ENCODE data around the gene EYA2.
"Not testable (repeated sequence)": the region's sequence is repeated elsewhere in the genome, so short reads cannot be mapped to it uniquely, and the experiment has no call there.

The EYA2 gene

DNA sequence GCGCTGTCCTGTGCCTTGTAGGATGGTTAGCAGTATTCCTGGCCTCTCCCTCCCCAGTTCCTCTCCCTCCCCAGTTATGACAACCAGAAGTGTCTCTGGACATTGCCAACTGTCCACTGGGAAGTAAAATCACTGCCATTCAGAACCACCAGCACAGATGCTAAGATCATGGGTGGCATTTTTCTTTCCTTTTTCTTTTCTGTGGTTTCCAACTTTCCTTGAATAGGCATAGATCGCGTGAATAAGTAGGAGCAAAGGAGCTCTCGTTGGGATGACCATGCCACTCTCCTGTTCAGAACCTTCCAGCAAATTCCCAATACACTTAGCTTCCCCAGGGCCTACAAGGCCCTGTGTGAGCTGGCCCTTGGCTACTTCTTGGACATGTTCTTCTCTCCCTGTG, 59.0 kb downstream of the EYA2 start:
- DNase-seq (ENCODE audit: low read depth): no peak

DNA sequence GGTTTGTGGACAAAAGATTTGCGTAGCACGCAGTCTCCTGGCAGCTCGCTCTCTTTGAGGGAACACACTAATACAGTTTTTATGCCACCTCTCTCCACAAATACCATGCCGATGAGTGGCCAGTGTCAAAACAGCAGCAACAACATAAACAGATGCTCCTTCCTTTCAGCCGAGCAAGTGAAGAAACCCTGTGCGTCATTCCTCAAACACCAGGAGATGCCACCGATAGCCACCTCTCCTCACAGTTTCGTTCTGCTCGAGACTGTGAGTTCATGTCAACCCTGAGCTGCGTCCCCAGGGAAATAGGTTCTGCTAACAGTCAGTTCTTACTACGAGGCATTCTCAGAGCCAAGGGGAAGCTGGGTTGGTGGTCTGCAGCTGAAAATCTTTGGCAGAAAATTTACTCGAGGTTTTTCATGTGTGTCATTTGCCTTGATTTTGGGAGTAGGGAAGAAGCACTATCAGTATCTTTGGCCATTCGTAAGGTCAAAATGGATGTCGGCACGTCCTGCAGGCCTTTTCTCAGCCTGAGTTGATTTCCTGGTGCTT, 59.9 kb downstream of the EYA2 start:
- peak; percentile 77 for DNase-seq (ENCODE audit: low read depth)

DNA sequence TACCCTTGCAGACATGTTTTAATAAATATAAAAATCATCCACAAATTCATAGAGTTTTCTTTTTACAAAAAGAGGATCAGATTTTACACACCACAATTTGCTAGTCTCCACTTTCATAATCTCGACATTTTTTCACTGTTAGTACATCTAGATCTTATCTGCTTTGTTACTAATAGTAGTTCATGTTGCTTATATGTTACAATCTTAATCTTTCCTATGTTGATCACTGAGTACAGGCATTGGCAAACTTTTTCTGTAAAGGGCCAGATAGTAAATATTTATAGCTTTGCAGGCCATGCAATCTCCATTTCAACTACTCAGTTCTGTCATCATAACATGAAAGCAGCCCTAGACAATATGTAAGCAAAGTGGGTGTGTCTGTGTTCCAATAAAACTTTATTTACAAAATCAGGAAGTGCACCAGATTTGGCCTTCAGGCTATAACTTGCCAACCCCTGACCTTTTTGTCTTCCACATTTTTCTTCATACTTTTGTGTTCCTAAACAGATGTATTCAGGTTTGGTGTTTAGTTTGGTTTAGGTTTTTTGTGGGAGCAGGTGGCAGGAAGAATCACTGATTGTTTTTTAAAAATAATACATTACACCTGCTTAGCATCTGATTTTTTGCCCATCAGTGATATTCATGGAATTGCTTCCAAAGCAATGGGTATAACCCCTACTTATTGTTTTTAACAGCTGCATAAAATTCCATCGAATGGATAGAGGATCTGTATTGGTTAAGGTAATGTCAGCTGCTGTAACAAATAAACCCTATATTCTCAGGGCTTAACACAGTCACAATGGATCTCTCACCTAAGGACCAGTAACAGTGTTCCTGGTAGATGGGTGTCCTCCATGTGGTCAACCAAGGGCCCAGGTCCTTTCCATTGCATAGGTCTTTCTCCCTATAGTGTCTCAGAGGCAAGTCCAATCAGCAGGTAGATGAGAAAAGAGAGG, 61.2 kb downstream of the EYA2 start:
- no peak for DNase-seq (ENCODE audit: low read depth)

DNA sequence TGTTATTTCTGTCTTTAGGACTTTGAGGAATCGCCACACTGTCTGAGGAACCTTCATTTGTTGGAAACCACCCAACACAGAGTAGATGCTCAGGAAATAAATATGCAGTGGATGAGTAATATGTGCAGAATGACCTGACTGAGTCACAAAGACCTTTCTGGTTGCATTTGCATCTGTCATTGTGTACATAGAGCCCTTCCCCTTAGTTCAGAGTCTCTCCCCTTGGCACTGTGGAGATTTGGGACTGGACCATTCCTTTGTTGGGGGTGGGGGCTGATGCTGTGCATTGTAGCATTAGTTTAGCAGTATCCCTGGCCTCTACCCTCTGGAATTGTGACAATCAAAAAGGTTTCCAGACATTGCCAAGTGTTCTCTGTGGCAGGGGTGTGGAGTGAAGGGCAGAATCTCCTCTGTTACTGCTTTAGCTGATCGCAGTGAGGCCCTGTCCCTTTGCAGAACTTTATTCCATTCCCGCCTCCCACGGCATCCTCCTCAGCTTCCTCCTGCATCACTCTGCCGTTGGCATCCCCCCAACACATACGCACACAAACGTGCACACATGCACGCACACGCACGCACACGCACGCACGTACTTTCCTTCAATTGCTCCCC, 64.5 kb downstream of the EYA2 start:
- peak; percentile 84 for DNase-seq (ENCODE audit: low read depth)

DNA sequence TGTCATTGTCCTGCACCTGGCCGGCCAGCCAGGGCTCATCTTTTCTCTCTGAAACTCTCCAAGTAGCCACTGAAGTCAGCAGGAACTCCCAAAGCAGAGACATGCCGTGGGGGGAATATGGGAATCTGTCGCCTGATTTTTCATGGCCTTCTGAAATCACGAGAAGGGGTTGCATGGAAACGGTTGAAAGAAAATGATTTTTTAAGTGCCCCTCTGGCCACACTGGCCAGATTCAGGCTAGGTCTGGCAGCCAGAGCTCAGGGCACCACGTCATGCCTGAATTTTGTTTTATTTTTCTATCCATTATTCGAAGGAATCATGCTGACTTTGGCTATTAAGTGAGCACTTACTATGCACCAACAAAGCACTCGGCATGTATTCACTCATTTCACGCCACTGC, 65.2 kb downstream of the EYA2 start:
- DNase-seq (ENCODE audit: low read depth): no peak

DNA sequence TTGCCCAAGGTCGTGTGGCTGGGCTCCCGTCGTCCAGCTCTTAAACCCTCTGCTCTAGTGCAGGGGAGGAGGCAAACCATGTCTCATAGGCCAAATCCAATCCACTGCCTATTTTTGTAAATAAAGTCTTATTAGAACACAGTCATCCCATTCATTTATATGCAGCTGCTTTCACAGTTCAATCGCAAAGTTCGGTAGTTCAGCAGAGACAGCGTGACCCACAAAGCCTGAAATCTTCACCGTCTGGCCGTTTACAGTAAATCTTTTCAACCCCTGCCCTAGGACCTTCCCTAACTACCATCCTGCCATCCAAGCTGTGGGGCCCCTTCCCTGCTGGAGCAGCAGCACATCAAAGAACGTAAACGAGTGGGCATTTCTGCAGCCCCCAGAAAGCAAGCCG, 65.9 kb downstream of the EYA2 start:
- DNase-seq (ENCODE audit: low read depth): no peak

DNA sequence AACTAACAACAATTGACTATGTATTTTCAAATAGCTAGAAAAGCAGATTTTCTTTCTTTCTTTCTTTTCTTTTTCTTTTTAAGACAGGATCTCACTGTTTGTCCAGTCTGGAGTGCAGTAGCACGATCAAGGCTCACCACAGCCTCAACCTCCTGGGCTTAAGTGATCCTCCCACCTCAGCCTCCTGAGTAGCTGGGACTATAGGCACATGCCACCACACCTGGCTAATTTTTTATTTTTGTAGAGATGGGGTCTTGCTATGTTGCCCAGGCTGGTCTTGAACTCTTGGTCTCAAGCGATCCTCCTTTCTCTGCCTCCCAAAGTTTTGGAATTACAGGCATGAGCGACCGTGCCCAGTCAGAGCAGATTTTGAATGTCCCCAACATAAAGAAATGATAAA, 67.3 kb downstream of the EYA2 start:
- not testable (repeated sequence) for DNase-seq (ENCODE audit: low read depth)

DNA sequence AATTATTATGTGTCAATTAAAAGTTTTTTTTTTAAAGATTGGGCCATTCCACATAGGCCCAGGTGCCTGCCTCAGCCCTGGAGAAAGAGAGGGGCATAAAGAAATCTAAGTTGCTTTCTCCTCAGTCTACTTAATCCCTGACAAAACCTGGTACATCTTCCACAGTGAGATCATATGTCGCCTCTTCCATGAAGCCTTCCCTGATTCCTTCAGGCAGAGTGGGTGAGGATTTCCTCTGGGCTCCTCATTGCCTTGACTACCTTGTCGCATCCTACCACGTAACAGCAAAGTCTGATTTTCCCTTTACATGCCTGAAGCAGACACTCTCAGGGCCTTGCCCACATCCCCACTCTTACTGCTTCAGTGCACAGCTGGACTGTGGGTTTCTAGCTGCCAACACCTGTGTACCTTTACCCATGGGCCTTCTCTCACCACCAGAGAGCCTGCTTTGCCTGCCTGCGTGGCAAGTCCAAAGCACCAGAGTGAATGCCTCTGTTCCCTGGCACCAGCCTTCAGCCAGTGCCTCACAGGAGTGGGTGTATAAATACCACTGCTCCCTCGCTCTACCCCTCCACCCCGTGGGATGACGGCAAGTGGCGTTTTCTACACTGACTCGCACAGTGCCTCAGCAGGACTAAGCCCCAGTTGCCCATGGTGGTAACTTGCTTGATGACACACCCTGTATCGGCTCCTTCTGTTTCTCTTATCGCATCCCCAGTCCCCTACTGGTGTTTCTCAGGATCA, 68.0 kb downstream of the EYA2 start:
- no peak for DNase-seq (ENCODE audit: low read depth)

DNA sequence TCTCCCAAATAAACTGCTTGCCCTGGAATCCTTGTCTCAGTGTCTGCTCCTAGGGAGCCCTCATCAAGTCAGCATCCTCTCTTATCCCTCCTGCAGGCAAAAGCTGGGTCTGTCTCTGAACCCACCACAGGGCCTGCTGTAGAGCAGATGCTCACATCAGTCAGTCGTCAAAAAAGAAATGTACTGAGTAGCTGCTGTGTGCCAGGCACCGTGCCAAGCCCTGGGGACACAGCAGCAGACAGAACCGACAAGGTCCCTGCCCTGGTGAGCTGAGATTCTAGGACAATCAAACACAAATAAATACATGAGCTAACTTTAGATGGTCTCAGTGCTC, 68.5 kb downstream of the EYA2 start:
- no peak for DNase-seq (ENCODE audit: low read depth)

DNA sequence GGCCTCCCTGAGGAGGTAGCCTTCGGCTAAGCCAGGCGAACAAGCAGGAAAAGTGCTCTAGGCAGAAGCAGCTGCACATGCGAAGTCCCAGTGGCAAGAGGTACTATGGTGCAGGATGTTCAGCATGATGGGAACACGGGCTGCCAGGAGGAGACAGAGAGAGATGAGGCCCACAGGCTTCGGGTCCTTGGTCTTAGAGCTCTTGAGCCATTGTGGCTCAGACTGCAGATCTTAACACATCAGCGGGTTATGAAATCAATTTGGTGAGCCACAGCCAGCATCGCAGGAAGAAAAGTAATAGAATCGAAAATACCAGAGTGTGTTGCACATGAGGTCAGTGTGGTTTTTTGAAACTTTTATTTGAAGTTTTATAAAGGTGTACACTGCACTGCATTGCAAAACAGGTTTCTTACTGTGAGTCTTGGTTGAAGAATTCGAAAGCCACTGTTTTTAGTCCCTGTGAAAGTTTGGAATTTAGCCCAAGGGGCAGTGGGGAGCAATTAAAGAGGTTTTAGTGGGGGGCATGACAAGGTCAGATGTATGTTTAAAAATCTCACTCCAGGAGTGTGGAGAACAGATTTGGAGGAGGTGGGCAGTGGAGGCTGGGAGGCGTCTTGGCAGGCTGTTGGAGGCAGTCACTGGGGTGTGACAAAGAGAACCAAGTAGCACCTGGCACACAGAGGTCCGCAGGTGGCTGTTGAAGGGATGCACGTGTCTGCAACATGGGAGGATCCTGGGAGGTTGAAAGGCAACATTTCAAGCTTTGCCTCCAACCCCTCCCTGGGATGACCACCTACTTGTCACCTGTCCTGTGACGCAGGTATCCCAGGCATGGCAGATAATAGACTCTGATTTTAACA, 69.3 kb downstream of the EYA2 start:
- no peak for DNase-seq (ENCODE audit: low read depth)

DNA sequence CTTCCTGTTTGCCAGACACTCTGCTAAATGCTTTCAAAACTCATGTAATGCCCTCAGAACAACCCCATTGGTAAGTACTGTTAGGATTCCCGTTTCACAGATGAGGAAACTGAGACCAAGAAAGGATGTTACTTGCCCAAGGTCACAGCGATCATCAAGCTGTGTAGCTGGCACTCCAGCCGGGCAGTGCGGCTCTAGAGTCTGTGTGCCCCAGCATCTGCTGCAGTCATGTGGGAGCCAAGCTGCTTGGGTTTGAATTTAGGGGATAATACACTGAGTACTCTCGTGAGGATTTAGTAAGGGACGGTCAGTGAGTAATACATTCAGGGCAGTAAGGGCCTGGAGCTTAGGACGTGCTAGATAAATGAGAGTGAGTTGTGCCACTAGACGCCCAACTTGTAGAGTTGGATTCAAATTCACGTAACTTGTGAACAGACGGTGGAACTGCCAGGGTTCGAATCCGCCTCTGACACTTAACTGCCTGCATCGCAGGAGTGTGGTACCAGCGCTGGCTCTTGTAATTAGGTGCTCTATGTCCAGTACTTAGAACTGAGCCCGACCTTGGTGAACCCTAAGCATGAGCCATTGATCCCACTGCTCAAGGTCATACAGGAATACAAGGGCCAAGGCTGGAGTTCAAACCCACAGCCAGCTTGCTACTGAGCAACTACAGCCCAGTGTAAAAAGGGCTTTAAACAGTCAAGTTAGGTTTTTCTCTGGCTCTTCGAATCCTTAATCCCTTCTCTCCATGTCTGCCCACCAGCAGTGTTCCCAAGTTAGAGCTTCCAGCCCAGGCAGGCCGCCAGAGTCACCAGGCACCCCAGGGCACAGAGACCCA, 70.2 kb downstream of the EYA2 start:
- no peak for DNase-seq (ENCODE audit: low read depth)

DNA sequence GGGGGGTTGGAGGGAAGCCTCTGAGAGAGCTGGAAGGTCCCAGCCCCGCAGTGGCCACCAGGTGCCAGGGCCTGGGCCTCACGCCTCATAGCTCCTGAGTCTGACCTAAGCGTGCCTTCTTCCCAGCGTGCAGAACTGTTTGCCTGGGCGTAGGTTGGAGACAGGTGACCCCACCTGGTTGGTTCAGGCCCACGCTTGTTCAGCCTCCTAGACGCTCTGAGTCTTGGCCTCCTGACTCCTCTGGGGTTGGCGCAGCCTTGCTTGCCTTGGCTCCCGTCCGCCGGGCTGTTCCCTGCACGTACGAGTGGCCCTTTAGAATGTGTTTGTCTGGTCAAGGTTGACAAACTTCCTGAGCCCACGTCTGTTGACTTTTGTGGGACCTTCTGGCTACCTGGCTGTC, 70.8 kb downstream of the EYA2 start:
- no peak for DNase-seq (ENCODE audit: low read depth)

DNA sequence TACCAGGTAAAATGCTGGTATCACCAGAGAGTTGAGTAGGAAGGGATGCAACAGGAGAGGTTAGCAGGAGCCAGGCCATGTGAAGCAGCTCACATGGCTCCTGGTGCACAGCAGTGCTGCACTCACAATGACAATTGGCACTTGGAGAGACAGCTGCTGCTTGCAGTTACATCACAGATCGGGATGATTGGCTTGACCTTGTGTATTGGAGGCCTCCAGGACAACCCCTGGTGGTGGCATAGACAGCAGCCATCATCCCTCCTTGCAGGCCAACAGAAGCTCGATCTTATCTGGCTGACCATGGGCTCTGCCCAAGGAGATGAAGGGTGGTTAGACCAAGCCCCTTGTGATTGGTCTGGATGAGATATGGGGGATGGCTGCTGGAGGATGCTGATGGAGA, 73.0 kb downstream of the EYA2 start:
- DNase-seq (ENCODE audit: low read depth): no peak

DNA sequence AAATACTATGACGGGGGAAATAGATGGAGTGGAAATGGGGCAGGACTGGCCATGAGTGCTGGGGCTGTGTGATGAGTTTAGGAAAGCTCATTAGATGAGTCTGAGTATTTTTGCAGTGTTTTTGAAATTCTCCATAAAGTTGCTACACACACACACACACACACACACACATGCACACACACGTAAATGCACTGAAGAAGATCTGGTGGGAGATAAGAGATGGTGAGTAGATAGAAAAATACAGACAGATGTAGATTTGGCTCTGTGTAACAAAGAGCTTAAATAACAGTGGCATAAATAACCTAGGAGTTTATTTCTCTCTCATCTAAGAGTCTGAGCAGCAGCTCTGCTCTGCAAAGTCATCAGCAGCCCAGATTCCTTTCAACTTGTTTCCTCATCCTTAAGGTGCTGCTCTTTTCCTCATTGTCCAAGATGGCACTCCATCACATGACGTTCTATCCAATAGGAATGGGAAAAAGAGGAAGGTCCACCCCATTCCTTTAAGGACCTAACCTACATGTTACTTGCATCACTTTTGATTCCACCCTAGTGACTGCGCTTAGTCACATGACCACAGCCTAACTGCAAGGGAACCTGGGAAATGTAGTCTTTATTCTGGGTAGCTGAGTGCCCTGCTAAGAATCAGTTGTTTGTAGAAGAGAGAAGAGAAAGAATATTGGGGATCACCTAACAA, 76.4 kb downstream of the EYA2 start:
- DNase-seq (ENCODE audit: low read depth): peak; percentile 87

DNA sequence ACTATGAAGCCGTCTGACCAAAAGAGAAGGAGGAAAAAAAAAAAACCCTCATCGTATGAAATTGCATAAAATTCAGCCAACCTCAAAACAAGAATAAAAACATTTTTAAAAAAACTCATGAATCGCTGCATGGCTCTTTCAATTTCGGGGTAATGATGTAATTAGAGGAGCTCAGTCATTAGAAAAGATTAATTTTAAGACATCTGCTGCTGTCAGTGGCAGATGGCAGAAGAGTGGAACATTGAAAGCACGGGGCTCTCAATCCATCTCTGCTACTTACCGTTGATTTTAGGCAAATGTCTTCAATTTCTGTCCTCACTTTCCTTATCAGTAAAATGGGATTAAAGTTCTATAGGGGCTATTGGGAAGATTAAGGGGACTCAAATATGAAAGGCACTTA, 79.1 kb downstream of the EYA2 start:
- DNase-seq (ENCODE audit: low read depth): no peak

DNA sequence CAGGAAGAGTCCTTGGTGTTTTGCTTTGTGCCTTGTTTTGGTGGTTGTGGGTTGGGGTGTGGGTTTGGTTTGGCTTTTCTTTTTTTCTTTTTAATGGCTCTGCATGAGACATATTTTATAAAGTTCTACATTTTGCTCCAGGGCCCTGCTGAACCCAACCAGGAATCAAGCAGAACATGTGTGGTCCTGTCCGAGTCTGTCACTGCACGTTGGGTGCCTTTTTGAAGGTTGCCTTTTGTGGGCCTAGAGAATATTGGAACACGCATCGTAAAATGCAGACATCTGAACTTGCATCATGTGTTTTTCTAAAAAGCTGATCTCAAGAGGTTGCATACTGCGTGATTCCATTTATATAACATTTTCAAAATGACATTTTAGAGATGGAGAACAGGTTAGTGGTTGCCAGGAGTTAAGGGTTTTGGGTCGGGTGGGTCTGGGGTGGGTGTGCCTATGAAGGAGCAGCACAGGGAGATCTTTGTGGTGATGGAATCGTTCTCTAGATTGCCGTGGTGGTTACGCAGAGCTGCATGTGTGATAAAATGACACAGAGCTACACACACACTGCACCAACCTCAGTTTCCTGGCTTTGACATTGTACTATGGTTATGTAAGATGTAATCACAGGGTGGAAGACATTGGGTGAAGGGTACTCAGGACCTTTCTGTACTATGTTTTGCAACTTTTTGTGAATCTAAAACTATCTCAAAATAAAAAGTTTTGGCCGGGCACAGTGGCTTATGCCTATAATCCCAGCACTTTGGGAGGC, 80.2 kb downstream of the EYA2 start:
- no peak for DNase-seq (ENCODE audit: low read depth)

DNA sequence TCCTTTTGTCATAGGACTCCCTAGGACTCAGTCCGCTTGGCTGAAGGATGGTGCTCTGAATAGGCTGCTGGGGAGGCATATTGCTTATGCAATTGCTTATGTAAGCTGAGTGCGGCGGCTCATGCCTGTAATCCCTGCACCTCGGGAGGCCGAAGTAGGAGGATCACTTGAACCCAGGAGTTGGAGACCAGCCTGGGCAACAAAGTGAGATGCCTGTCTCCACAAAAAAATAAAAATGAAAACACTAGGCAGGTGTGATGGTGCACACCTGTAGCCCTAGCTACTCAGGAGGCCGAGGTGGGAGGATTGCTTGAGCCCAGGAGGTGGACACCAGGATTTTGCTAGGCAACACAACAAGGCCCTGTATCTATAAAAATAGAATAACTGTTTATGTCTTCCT, 81.3 kb downstream of the EYA2 start:
- no peak for DNase-seq (ENCODE audit: low read depth)

DNA sequence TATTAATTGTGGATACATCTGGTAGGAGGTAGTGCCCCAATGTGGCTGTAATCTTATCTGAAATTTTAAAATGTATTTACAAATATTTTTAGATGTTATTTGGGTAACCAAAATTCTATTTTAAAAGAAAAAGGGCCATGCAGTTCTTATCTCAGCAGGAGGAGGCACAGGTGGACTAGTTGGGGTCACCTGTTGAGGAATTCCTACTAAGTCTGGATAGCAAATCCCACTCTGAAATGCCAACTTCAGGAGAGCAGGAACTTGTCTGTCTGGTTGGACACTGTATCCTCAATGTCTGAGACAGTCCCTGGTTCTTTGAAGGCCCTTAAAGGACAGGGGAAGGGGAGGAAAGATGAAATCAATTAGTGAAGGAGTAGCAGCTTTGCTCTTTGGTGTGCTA, 82.6 kb downstream of the EYA2 start:
- no peak for DNase-seq (ENCODE audit: low read depth)

DNA sequence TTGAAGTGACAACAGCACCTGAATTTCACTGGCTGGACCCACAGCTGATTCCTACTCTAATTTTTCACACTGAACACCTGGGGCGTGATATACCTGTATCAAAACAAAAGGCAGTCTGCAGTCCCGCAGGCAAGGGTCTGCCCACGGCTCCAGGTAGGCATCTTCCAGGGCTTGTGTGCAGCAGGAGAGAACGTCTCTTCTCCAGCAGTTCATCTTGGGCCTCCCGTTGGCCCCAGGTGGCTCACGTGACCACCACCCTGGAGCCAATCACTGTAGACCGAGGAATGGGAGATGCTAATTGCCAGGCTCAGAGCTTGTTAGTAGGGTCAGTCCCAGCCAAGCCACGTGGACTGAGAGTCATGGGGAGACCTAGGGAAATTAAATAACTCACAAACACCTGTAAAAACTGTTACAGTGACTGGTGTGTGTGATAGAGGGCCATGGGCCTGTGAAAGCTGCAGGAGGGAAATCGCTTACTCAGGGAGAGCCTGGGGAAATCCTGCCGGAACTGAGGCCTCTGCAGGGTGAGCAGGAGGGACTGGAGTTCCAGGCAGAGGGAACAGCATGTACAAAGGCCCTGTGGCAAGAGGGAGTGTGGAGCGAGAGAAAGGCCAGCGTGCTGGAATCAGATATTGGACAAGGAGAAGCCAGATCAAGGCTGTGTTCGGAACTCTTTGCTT, 83.4 kb downstream of the EYA2 start:
- no peak for DNase-seq (ENCODE audit: low read depth)

Measured in fibroblast of the conjunctiva (primary cell).